ENCODE measurements around the gene SAAL1.

DNA sequence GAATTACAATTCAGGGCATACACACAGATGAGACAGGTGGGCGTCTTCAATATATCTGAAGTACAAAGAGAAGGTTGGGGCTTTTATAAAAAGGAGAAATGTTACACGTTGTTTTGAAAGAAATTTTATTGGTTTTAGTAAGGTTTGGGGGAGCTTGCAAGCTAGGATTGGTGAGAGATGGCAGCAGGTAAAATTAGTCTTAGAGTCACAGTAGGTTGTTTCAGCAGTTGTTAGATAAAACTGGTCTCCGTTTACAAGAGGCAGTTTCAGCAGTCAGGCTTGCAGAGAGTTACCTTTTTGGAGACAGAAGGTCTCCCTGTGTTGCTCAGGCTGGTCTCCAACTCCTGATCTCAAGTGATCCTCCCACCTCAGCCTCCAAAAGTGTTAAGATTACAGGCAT lies 2.4 kb upstream of the SAAL1 start:
- TF ChIP-seq POLR2A (IDR thresholded peaks at IDR 0.05), result no peak
- TF ChIP-seq, protein P1, sequence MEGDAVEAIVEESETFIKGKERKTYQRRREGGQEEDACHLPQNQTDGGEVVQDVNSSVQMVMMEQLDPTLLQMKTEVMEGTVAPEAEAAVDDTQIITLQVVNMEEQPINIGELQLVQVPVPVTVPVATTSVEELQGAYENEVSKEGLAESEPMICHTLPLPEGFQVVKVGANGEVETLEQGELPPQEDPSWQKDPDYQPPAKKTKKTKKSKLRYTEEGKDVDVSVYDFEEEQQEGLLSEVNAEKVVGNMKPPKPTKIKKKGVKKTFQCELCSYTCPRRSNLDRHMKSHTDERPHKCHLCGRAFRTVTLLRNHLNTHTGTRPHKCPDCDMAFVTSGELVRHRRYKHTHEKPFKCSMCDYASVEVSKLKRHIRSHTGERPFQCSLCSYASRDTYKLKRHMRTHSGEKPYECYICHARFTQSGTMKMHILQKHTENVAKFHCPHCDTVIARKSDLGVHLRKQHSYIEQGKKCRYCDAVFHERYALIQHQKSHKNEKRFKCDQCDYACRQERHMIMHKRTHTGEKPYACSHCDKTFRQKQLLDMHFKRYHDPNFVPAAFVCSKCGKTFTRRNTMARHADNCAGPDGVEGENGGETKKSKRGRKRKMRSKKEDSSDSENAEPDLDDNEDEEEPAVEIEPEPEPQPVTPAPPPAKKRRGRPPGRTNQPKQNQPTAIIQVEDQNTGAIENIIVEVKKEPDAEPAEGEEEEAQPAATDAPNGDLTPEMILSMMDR (IDR thresholded peaks at IDR 0.05), result no peak

Measured in body of pancreas (tissue), 4 donors.